SKM-1 treated with dmso at 0.1 percent for 144 hours (cell line): Measurements from ENCODE around the gene PPIB.
"Not testable (repeated sequence)": the region's sequence is repeated elsewhere in the genome, so short reads cannot be mapped to it uniquely, and the experiment has no call there.

Experiments
- DNase-seq: peaks from one replicate; lab custom pipeline; 2025; ENCODE audit not compliant: unreplicated experiment; lab: John Stamatoyannopoulos, UW

Gene PPIB

DNA sequence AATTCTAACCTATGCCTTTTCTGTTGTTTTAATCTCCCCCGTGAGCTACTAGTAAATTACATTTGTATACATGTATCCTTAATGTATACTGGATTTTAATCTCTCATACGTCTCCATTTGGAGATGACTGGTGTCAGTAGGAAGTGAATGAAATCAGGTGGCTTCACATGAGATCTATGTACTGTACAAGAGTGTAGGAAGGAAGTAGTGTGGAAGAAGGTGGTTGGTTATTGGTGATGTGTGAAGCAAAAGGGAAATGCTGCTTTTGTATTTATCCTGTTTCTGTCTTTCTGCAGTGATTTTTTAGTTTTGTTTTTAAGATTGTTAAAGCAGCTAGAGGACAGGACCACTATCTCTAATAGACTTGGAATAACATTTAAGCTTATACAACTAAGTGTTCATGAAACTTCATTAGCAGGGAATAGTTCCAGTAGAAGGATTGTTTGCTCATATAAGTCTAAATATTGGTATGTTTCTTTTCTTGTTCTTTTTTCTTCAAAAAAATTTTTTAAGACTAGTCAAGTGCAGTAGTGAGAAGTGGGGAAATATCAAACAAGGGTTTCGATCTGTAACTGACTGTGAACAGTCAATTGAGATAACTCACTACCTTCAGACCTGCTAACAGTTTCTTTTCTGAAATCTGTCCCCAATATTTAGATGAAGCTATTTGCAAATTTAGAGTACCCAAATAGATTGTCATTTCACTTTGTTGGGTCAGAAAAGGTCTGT is 51.7 kb downstream of the PPIB start:
- DNase-seq = no peak

DNA sequence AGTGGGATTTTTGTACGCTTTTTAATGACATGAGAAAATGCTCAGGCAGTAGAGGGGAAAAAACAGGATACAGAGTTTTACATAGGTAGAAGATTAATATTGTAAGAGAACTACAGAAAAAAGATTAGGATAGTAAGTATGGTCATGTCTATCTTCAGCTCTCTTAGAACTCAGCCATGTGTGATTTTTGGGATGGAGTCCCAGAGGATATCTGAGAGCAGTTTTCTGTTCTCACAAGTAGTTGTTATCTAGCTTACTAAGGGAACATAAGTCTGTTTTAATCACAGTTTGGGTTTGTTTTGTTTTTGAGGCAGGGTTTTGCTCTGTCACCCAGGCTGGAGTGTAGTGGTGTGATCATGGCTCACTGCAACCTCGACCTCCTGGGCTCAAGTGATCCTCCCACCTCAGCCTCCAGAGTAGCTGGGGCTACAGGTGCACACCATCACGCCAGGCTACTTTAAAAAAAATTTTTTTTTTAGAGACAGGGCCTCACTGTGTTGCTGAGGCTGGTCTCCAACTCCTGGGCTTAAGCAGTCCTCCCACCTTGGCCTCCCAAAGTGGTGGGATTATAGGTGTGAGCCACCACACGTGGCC is 52.6 kb downstream of the PPIB start:
- not testable (repeated sequence) for DNase-seq

DNA sequence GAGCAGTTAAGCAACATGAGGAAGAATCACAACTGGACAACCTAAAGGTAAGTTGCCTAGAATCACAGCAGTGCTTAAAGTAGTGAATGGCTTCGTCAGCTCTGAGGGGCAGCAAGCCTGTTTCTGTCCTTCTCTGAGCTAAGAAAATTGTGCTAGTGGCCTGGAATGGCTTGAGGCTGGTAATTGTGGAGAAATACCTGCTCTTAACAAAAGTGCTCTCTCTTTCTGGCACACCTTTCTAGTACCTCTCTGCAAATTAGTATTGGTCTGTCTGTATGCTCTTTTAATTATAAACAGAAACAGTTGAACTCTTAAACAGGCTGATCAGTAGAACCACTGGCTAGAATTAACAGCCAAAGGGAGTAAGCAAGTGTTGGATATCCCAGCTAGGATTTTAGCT is 55.5 kb downstream of the PPIB start:
- DNase-seq = no peak
